Adrenal gland (tissue), 5 donors: Measurements from ENCODE around the gene ANKS1B.

Experiments
- POLR2A ChIP-seq, 2 donors: fragments of 450-650 bp; IDR thresholded peaks; one replicate each; pipeline ENCODE4 v1.6.1; 2017; ENCODE audit warnings: antibody characterized with exemption in 2 of 2, mild to moderate bottlenecking in 2 of 2, moderate library complexity in 1 of 2
- TF ChIP-seq, protein P1 (sequence below), 6 experiments: fragments of 450-650 bp in 4 of 6; fragments of 200-600 bp in 2 of 6; sonication (generic) in 1 of 6; IDR thresholded peaks; 1 replicate in 5 of 6; 2 replicates in 1 of 6; pipeline versions ENCODE4 v1.5.1 to v1.8.0; 2016 to 2021; ENCODE audit warnings: antibody characterized with exemption in 6 of 6, mild to moderate bottlenecking in 2 of 6, moderate library complexity in 1 of 6
- donor health status: DM: no; HTN: no; CAD: no.

DNA sequence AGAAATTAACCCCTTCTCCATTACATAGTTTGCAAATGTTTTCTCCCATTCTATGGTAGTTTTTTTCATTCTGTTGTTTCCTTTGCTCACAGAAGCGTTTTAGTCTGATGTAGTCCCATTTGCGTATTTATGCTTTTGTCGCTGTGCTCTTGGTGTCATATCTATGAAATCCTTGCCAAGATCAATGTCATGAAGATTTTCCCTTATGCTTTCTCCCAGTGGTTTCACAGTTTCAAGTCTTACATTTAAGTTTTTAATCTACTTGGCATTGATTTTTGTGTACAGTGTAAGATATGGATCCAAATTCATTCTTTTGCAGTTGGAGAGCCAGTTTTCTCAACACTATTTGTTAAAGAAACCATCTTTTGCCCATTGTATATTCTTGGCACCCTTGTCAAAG lies 982.0 kb downstream of the ANKS1B start:
- TF ChIP-seq, protein P1, sequence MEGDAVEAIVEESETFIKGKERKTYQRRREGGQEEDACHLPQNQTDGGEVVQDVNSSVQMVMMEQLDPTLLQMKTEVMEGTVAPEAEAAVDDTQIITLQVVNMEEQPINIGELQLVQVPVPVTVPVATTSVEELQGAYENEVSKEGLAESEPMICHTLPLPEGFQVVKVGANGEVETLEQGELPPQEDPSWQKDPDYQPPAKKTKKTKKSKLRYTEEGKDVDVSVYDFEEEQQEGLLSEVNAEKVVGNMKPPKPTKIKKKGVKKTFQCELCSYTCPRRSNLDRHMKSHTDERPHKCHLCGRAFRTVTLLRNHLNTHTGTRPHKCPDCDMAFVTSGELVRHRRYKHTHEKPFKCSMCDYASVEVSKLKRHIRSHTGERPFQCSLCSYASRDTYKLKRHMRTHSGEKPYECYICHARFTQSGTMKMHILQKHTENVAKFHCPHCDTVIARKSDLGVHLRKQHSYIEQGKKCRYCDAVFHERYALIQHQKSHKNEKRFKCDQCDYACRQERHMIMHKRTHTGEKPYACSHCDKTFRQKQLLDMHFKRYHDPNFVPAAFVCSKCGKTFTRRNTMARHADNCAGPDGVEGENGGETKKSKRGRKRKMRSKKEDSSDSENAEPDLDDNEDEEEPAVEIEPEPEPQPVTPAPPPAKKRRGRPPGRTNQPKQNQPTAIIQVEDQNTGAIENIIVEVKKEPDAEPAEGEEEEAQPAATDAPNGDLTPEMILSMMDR (IDR thresholded peaks at IDR 0.05): no peak
- TF ChIP-seq POLR2A (IDR thresholded peaks at IDR 0.05): no peak
